IMR-90 (cell line): ENCODE data around the gene VDR.

Source experiments
- BHLHE40 ChIP-seq: fragments of 150-350 bp; IDR thresholded peaks from 2 replicates; pipeline ENCODE4 v1.6.1; 2016; ENCODE audit warnings: mild to moderate bottlenecking, low read depth, low read length
- CEBPB ChIP-seq: IDR thresholded peaks from 2 replicates; pipeline ENCODE4 v1.6.1; 2012; ENCODE audit warnings: low read depth, low read length, improper control_type of control experiment
- CHD1 ChIP-seq: IDR thresholded peaks from 2 replicates; pipeline ENCODE4 v1.6.1; 2012; ENCODE audit warnings: low read depth, low read length, improper control_type of control experiment
- CTCF ChIP-seq: conservative IDR thresholded peaks from 2 replicates; pipeline ENCODE4 v1.5.1; 2012; ENCODE audit warnings: mild to moderate bottlenecking, low read depth, low read length, improper control_type of control experiment
- ELK1 ChIP-seq: fragments of 150-350 bp; IDR thresholded peaks from 2 replicates; pipeline ENCODE4 v1.6.1; 2016; ENCODE audit warnings: low read depth, mild to moderate bottlenecking, low read length, moderate library complexity, borderline replicate concordance
- MAZ ChIP-seq: IDR thresholded peaks from 2 replicates; pipeline ENCODE4 v1.6.1; 2012; ENCODE audit warnings: low read depth, mild to moderate bottlenecking, low read length, improper control_type of control experiment, moderate library complexity, borderline replicate concordance
- NFE2L2 ChIP-seq: fragments of 150-350 bp; IDR thresholded peaks from 2 replicates; pipeline ENCODE4 v1.6.1; 2016; ENCODE audit warnings: low read depth, mild to moderate bottlenecking, low read length
- POLR2A ChIP-seq: IDR thresholded peaks from 2 replicates; pipeline ENCODE4 v1.6.1; 2012; ENCODE audit warnings: mild to moderate bottlenecking, low read depth, low read length
- RAD21 ChIP-seq: IDR thresholded peaks from 2 replicates; pipeline ENCODE4 v1.6.1; 2012; ENCODE audit warnings: low read length, improper control_type of control experiment
- RCOR1 ChIP-seq: IDR thresholded peaks from 2 replicates; pipeline ENCODE4 v1.6.1; 2012; ENCODE audit warnings: mild to moderate bottlenecking, low read length, improper control_type of control experiment; ENCODE audit not compliant: insufficient replicate concordance
- RFX5 ChIP-seq: IDR thresholded peaks from 2 replicates; pipeline ENCODE4 v1.8.0; 2012; ENCODE audit warnings: low read depth, mild to moderate bottlenecking, low read length, moderate library complexity
- SMC3 ChIP-seq: fragments of 150-350 bp; IDR thresholded peaks from 2 replicates; pipeline ENCODE4 v1.6.1; 2016; ENCODE audit warnings: low read depth, mild to moderate bottlenecking, antibody characterized with exemption, low read length, moderate library complexity
- USF2 ChIP-seq: fragments of 150-350 bp; IDR thresholded peaks from 2 replicates; pipeline ENCODE4 v1.6.1; 2017; ENCODE audit warnings: mild to moderate bottlenecking, antibody characterized with exemption, low read length, low read depth

GRCh38 chr12:47901063-47901717 is 3.6 kb downstream of the VDR start:
- TF ChIP-seq POLR2A (no peak), BHLHE40 (no peak), CTCF (no peak), USF2 (no peak), CEBPB (no peak), CHD1 (no peak), SMC3 (no peak), NFE2L2 (no peak), ELK1 (no peak), RCOR1 (no peak), RFX5 (no peak), RAD21 (no peak), MAZ (no peak)
